ENCODE measurements around the gene NPAS2.

DNA sequence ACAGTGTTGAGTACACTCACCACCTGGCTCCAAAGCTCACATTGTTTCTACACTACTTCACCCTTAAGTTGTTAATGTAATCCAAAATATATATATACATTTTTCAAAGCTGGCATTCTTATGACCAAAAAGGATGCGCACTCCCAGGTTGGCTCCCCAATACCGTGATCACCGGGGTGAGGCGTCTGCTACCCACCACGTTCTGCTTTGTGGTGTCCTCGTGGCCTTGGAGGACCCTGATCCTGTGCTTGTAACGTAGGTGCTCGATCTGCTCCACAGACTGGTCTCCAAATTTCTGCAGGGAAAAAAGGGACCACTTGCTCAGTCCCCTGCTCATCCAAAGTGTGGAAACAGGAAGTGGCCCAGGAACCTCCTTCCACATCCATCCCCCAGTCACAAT is 207.9 kb downstream of the NPAS2 start:
- TF ChIP-seq SP1 (IDR thresholded peaks at IDR 0.05; ENCODE audit: low read depth) (no peak), POLR2A (IDR thresholded peaks at IDR 0.05; ENCODE audit: borderline replicate concordance, extremely low read depth, insufficient read depth, insufficient read length) (no peak), EZH2 (IDR thresholded peaks at IDR 0.05) (no peak), CEBPB (IDR thresholded peaks at IDR 0.05; ENCODE audit: low read depth) (no peak), POLR2AphosphoS5 (IDR thresholded peaks at IDR 0.05; ENCODE audit: low read depth, low read length) (no peak)
- TF ChIP-seq, protein P1, sequence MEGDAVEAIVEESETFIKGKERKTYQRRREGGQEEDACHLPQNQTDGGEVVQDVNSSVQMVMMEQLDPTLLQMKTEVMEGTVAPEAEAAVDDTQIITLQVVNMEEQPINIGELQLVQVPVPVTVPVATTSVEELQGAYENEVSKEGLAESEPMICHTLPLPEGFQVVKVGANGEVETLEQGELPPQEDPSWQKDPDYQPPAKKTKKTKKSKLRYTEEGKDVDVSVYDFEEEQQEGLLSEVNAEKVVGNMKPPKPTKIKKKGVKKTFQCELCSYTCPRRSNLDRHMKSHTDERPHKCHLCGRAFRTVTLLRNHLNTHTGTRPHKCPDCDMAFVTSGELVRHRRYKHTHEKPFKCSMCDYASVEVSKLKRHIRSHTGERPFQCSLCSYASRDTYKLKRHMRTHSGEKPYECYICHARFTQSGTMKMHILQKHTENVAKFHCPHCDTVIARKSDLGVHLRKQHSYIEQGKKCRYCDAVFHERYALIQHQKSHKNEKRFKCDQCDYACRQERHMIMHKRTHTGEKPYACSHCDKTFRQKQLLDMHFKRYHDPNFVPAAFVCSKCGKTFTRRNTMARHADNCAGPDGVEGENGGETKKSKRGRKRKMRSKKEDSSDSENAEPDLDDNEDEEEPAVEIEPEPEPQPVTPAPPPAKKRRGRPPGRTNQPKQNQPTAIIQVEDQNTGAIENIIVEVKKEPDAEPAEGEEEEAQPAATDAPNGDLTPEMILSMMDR (IDR thresholded peaks at IDR 0.05 in 2 of 3, conservative IDR thresholded peaks at IDR 0.05 in 1 of 3; ENCODE audit: borderline replicate concordance in 1 of 3, insufficient read depth in 1 of 3, low read depth in 2 of 3, low read length in 2 of 3), result no peak
- TF ChIP-seq, protein P2, sequence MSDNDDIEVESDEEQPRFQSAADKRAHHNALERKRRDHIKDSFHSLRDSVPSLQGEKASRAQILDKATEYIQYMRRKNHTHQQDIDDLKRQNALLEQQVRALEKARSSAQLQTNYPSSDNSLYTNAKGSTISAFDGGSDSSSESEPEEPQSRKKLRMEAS (IDR thresholded peaks at IDR 0.05), result no peak

All from HCT116 (cell line).